Activated naive CD4-positive, alpha-beta T cell treated with anti-CD3 and anti-CD28 coated beads for 36 hours (primary cell): Measurements from ENCODE around the gene COLEC12. TPM values are rescaled to one million over a fixed set of nuclear protein-coding genes. Genes with fewer than 3 reads are reported as not detected.

ENCODE experiments used
- CTCF ChIA-PET: fragments of 350-600 bp; sonication (Branson Sonifier 250); formaldehyde crosslinking; loops from one replicate; lab custom pipeline; 2021; ENCODE audit warnings: antibody characterized with exemption; lab: Charles Lee
- DNase-seq: peaks from one replicate; pipeline ENCODE4 v3.0.0-alpha.2; 2020
- H3K27ac Mint-ChIP-seq: one replicate; pipeline ENCODE4 v1.8.0; 2021; ENCODE audit warnings: mild to moderate bottlenecking, mixed read lengths
- H3K27me3 Mint-ChIP-seq: one replicate; pipeline ENCODE4 v1.8.0; 2021; ENCODE audit warnings: low read depth, mixed read lengths
- H3K36me3 Mint-ChIP-seq: one replicate; pipeline ENCODE4 v1.8.0; 2021; ENCODE audit warnings: low read depth, mixed read lengths
- H3K4me1 Mint-ChIP-seq: one replicate; pipeline ENCODE4 v1.8.0; 2021; ENCODE audit warnings: low read depth, mixed read lengths
- H3K4me3 Mint-ChIP-seq: one replicate; pipeline ENCODE4 v1.8.0; 2021; ENCODE audit warnings: mild to moderate bottlenecking, moderate library complexity, mixed read lengths
- H3K9me3 Mint-ChIP-seq: one replicate; pipeline ENCODE4 v1.8.0; 2021; ENCODE audit warnings: mixed read lengths
- intact Hi-C: fragments of 100-400 bp; cut with micrococcal nuclease; formaldehyde crosslinking; loops from one replicate; pipeline ENCODE4 v1.15.1; 2023
- total RNA-seq, 2 experiments: library from RNA; stranded (reverse); gene quantifications; one replicate each; pipeline ENCODE4 v1.2.3, GENCODE V29; 2021

COLEC12 gene
- total RNA-seq, 2 experiments from 2014 or later, result not detected

DNA sequence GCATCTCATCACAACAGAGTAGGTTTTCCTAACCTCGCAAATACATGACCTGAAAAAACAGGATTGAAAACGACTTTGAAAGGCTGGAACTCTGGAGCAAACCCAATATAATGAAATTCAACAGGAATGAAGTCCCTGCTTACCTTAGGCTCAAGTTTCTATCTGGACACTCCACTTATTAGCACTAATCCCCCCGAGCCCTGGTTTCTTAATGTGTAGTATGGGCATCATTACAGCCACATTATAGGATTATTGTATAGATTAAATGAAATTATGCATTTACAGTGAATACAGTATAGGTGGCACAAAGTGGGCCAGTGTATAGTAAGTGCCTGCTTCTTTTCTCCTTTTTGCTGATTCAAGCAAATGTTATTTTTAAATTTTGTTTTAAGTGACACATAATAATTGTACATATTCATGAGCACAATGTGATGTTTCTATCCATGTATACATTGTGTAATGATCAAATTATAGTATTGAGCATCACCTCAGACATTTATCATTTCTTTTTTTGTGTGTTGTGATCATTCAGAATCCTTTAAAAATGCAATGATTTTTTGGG, 118.0 kb downstream of the COLEC12 start:
- Mint-ChIP-seq H3K36me3 (no peaks in the 10 kb centered on the region), H3K4me1 (no peaks in the 10 kb centered on the region), H3K4me3 (no peak overlapping the region), H3K9me3 (peaks cover 2% of the 10 kb centered on the region), H3K27ac (no peak overlapping the region), H3K27me3 (peaks cover 5% of the 10 kb centered on the region)
- no peak for DNase-seq
- intact Hi-C loops, result no loop called here
- CTCF ChIA-PET, result no interaction called here

DNA sequence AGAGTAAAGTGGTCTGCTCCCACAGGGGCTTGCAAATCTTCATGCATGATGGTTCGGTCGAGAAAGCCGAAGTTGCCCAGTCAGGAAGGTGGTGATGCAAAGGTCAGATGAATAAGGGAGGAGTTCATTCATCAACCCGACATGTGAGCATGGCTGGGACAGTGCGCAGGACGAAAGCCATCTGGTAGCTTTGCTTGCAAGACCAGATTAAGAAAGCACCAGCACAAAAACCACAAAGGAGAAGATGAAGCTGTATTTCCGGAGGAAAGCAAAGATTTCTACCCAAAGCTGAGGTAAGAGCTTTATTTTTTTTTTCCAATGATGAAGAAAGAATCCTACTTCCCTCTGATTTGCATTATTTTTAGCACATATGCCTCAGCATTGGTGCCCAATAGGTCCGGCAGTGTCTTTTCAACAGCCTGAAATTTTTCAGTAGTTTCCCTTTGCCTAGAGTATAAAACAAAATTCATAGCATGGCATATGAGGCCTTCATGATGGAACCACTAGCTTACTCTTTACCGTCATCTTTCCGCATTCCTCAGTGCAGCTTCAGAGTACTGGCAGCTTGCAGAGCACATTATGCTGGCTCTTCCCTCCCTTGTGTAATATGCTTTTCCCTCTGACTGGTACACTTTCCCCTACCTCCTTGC, 120.7 kb downstream of the COLEC12 start:
- Mint-ChIP-seq H3K36me3 (no peaks in the 10 kb centered on the region), H3K27ac (no peak overlapping the region), H3K27me3 (peaks cover 2% of the 10 kb centered on the region), H3K4me3 (no peak overlapping the region), H3K4me1 (no peaks in the 10 kb centered on the region), H3K9me3 (peaks cover 2% of the 10 kb centered on the region)
- no peak for DNase-seq
- intact Hi-C loops, result no loop called here
- CTCF ChIA-PET, result interaction anchor here (0.7 kb wide), 1 partner anchor 165 kb away, joined by 3 read pairs; no protein-coding TSS in a partner anchor

DNA sequence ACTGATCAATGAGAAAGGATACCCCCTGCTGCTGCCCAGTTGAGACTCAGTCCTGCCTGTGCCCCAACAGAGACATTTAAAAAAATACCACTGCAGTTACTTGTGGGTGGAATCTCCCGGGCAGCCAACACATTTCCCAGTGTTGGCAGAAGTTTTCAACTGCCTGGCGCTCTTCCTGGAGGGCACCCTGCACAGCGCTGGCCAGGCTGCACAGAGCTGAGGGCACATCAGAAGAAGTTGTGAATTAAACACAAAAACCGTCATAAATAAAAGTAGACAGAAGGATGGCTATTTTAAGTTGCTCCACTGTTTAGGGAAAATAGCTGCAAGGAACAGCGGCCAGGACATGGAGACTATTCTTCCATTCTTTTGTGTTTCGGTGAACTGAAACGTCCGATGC, 122.4 kb downstream of the COLEC12 start:
- Mint-ChIP-seq H3K27ac (no peak overlapping the region), H3K36me3 (no peaks in the 10 kb centered on the region), H3K9me3 (no peaks in the 10 kb centered on the region), H3K27me3 (peaks cover 2% of the 10 kb centered on the region), H3K4me1 (no peaks in the 10 kb centered on the region), H3K4me3 (no peak overlapping the region)
- DNase-seq, result no peak
- CTCF ChIA-PET, result no interaction called here
- intact Hi-C loops, result no loop called here

DNA sequence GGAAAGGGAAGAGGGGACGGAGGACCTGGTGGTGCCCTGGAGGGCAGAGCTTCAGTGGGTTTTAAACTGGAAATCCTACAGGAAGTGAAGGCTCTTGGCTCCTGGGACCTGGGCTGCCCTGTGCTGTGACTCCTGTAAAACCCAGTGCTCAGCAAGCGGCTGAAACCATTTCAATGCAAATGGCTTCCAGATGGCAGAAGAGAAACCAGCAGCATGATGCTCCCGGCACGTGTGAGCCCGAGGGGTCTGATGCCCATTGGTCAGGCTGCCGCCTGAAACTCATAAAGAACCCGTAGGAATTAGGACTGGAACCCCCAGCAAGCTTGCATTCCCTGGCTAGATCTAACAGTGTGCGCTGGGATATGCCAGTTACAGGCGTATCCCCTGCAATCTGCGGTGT, 123.4 kb downstream of the COLEC12 start:
- H3K27ac Mint-ChIP-seq, result no peak overlapping the region
- no peak for DNase-seq
- no peaks in the 10 kb centered on the region for H3K9me3 Mint-ChIP-seq
- no peaks in the 10 kb centered on the region for H3K4me1 Mint-ChIP-seq
- CTCF ChIA-PET, result interaction anchor here (0.5 kb wide), 1 partner anchor 1803 kb away, joined by 4 read pairs; no protein-coding TSS in a partner anchor
- peaks cover 2% of the 10 kb centered on the region for H3K27me3 Mint-ChIP-seq
- no peaks in the 10 kb centered on the region for H3K36me3 Mint-ChIP-seq
- H3K4me3 Mint-ChIP-seq, result no peak overlapping the region
- intact Hi-C loops, result no loop called here

DNA sequence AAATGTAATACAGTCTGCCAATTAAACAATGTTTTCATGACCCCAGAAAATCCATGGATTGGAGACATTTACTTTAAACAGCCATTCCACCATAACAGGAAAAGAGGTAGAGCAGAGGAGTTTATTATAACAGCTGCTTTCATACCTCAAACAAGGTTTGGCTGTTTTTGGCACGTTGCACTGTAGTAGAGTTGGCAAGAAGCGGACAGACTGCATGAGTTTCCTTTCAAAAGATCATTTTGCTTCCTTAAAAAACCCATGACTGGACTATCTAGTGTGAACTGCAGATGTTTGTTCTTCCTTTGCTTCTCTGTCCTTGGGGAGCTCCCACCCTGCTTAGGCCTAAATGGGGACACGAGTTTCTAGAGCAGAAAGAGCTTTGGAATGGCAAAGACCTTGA, 124.2 kb downstream of the COLEC12 start:
- no peaks in the 10 kb centered on the region for H3K4me1 Mint-ChIP-seq
- DNase-seq, result no peak
- no peaks in the 10 kb centered on the region for H3K9me3 Mint-ChIP-seq
- no peaks in the 10 kb centered on the region for H3K36me3 Mint-ChIP-seq
- no peak overlapping the region for H3K27ac Mint-ChIP-seq
- no peak overlapping the region for H3K4me3 Mint-ChIP-seq
- intact Hi-C loops, result no loop called here
- CTCF ChIA-PET, result interaction anchor here (0.5 kb wide), 1 partner anchor 1804 kb away, joined by 4 read pairs; no protein-coding TSS in a partner anchor
- H3K27me3 Mint-ChIP-seq, result peaks cover 2% of the 10 kb centered on the region

DNA sequence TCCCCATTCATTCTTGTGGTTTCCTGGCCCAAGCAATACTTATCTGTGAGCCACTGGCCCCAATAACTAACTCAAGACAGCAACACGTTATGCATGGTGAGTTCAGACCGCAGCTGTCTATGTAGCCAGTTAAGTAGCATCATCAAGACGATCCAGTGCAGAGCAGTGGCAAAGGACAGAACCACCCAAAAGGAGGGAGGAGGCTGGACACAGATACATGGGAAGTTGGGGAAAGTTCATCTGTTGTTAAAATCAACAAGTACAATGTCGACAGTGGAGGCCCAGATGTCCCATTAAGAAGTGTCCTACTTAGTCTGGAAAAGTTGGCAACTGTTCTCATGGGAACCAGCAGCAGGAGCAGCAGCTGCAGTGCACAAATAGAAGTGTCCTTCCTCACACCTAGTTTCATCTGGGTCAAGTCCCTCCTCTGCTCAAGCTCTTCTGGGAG, 125.8 kb downstream of the COLEC12 start:
- Mint-ChIP-seq H3K36me3 (no peaks in the 10 kb centered on the region), H3K4me3 (no peak overlapping the region), H3K4me1 (no peaks in the 10 kb centered on the region), H3K27ac (no peak overlapping the region), H3K27me3 (peaks cover 2% of the 10 kb centered on the region), H3K9me3 (no peaks in the 10 kb centered on the region)
- no peak for DNase-seq
- CTCF ChIA-PET, result no interaction called here
- intact Hi-C loops, result no loop called here

DNA sequence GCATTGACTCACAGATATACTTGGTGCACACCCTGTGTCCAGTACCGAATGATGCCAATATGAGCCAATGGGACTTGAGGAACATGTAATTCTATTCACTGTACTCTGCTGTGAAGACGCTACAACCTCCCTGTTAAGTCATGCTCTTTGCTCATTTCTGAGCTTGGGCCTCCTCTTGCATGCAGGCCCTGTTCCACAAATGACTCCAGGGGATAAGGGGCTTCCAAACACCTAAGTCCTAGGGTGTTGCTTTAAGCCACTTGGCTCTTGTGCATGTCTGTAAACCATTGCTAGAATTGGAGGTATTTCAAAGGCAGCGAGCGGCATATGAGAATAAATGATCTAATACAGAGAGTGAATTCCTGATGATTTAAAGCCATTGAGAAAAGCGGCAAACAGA, 126.7 kb downstream of the COLEC12 start:
- CTCF ChIA-PET, result no interaction called here

DNA sequence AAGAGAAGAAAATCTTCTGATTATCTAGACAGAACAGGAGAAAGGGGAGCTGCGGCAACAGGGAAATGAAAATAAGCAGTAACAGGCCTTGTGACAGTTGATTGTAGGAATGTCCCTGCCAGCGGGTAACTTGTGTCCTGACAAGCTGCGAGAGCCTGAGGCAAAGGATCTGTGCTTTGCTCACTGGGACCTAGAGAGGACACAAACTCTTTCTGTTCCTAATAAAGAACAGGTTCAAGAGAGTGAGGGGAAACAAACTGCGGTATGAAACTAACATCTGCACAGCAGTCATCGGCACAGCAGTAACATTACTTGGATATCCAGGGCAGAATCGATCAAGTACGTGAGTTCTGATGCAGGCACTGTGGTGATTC, 128.9 kb downstream of the COLEC12 start:
- Mint-ChIP-seq H3K27ac (no peak overlapping the region), H3K36me3 (no peaks in the 10 kb centered on the region), H3K4me3 (no peak overlapping the region), H3K27me3 (no peaks in the 10 kb centered on the region), H3K4me1 (no peaks in the 10 kb centered on the region), H3K9me3 (no peaks in the 10 kb centered on the region)
- no peak for DNase-seq
- CTCF ChIA-PET, result no interaction called here
- intact Hi-C loops, result no loop called here

More for the DNA sequence above, 126.7 kb downstream of the COLEC12 start:
- DNase-seq, result no peak
- Mint-ChIP-seq H3K9me3 (no peaks in the 10 kb centered on the region), H3K4me3 (no peak overlapping the region), H3K4me1 (no peaks in the 10 kb centered on the region), H3K27ac (no peak overlapping the region), H3K36me3 (no peaks in the 10 kb centered on the region), H3K27me3 (no peaks in the 10 kb centered on the region)
- intact Hi-C loops, result no loop called here

DNA sequence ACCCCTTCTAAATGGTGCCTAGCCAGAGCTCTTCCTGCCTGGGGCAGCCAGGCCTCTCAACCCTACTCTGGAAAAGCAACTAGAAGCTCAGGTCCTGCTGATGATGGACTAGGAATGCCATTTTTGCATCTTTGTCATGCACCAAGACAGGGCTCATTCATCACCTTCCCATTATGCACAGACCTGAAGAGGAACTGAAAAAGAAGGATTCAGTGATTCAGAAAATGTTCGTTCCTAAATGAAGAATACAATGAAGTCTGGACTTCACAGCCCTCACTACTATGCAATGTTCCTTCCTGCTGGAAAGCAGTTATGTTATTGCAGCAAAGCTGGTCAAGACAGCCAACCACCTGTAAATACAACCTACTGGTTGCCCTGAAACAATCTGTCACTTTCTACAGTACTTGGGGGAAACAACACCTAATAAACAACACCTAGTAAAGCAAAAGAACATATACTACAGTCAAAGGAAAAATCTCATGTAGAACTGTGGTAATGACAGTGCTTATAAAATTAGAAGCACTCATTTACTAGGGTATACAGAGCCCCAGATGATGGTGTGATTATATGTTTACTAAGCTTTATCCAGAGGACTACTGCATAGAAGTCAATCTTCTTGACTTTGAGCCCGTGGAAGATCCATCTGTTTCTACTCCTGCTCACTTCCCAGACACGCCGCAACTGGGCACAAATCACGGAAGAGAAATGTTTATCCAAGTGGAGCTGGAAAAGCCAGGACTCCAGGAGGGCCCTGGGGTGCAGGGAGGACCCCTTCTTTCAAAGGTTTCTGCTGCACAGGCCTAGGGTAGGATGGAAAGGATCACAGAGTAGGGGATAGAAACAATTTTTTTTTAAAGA, 129.5 kb downstream of the COLEC12 start:
- no peak overlapping the region for H3K4me3 Mint-ChIP-seq
- no peaks in the 10 kb centered on the region for H3K36me3 Mint-ChIP-seq
- CTCF ChIA-PET, result no interaction called here
- no peaks in the 10 kb centered on the region for H3K4me1 Mint-ChIP-seq
- no peaks in the 10 kb centered on the region for H3K27me3 Mint-ChIP-seq
- no peaks in the 10 kb centered on the region for H3K9me3 Mint-ChIP-seq
- intact Hi-C loops, result no loop called here
- no peak overlapping the region for H3K27ac Mint-ChIP-seq
- DNase-seq, result no peak

DNA sequence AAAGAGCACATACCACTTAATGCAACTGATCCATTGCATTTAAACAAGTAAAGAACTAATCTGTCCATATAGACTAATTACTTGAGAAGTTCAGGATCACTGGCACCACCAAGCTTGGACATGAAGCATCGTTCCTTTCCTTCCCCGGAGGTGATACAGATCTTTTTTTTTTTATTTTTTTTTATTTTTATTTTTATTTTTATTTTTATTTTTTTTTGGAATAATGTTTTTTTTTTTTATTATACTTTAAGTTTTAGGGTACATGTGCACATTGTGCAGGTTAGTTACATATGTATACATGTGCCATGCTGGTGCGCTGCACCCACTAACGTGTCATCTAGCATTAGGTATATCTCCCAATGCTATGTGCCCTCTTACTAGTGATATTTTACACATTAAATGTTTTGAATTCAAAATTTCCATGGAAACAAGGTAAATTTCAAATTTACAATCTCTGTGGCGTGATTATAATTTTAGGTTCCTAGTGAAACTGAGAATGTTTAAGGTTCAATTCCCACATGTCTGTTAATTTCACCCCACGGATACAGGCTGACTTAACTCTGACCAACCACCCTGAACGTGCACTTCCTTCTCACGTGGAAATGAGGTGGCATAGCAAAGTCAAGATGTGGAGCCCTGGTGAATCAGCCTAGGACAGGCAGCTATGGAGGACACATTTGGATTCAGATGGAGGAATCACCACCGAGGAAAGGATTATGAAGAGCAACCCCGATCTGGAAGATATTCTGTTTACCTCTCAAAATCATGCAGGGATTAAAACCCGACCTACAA, 131.1 kb downstream of the COLEC12 start:
- no peak overlapping the region for H3K4me3 Mint-ChIP-seq
- H3K27me3 Mint-ChIP-seq, result no peaks in the 10 kb centered on the region
- intact Hi-C loops, result no loop called here
- H3K9me3 Mint-ChIP-seq, result no peaks in the 10 kb centered on the region
- no peak overlapping the region for H3K27ac Mint-ChIP-seq
- CTCF ChIA-PET, result no interaction called here
- H3K36me3 Mint-ChIP-seq, result no peaks in the 10 kb centered on the region
- no peak for DNase-seq
- no peaks in the 10 kb centered on the region for H3K4me1 Mint-ChIP-seq

DNA sequence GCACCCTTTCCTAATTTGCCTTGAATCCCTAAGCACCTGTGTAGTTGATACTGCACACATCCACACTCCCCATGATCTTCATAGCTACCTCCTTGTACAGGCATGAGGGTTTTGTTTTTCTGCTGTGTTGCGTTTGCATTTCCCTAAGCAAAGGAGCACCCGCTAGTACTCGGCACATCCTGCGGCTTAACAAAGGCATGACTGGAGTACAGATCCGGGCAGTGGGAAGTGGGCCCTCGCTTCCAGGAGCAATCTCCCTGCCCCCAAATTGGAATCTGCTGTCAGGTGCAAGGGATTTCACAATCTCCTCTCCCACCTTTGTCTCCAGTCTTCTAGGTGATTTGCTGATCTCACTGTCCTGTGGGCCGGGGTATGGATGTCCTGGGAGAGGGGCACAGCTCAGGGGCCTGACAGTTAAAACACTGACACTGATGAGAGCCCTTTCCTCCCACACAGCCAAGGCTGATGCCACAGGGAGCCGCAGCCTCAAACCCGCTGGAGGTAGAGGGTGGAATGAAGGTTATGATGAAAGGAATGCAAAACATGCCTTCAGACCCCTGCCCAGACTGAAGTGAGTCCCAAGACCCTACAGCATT, 133.9 kb downstream of the COLEC12 start:
- peaks cover 2% of the 10 kb centered on the region for H3K27me3 Mint-ChIP-seq
- intact Hi-C loops, result no loop called here
- DNase-seq, result no peak
- H3K4me1 Mint-ChIP-seq, result no peaks in the 10 kb centered on the region
- CTCF ChIA-PET, result no interaction called here
- H3K27ac Mint-ChIP-seq, result no peak overlapping the region
- H3K4me3 Mint-ChIP-seq, result no peak overlapping the region
- H3K36me3 Mint-ChIP-seq, result no peaks in the 10 kb centered on the region
- H3K9me3 Mint-ChIP-seq, result no peaks in the 10 kb centered on the region

DNA sequence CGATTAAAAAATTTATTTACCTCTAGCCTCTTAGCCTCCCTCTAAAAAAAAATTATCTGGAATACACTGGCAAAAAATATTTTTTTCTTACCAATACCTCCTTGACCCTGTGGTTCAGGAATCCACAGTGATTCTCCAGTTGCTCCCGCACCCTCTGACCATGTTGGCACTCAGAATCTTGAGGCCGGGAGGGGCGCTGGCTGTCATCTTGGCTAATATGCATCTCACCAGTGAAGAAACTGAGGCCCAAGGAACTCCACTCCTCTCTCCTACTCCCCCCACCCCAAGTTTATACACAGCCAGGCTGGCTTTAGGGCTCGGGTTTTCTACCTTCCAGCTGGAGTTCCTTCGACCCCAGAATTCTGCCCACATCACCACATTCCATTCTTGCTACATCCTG, 134.8 kb downstream of the COLEC12 start:
- intact Hi-C loops, result no loop called here
- DNase-seq, result no peak
- H3K4me1 Mint-ChIP-seq, result no peaks in the 10 kb centered on the region
- CTCF ChIA-PET, result no interaction called here
- H3K36me3 Mint-ChIP-seq, result no peaks in the 10 kb centered on the region
- no peak overlapping the region for H3K27ac Mint-ChIP-seq
- no peaks in the 10 kb centered on the region for H3K9me3 Mint-ChIP-seq
- H3K4me3 Mint-ChIP-seq, result no peak overlapping the region
- H3K27me3 Mint-ChIP-seq, result peaks cover 2% of the 10 kb centered on the region
